GM19239 (cell line): ENCODE results near the gene NDE1.
"Not testable (repeated sequence)": the region's sequence is repeated elsewhere in the genome, so short reads cannot be mapped to it uniquely, and the experiment has no call there.

Experiments used
- DNase-seq: peaks from one replicate; pipeline ENCODE4 v3.0.0; 2011; ENCODE audit warnings: low spot score; ENCODE audit not compliant: insufficient read length
- FAIRE-seq: peaks from 2 replicates; lab custom pipeline; 2011; peaks lifted over from hg19 to GRCh38; lab: Jason Lieb, UNC

NDE1 gene

DNA sequence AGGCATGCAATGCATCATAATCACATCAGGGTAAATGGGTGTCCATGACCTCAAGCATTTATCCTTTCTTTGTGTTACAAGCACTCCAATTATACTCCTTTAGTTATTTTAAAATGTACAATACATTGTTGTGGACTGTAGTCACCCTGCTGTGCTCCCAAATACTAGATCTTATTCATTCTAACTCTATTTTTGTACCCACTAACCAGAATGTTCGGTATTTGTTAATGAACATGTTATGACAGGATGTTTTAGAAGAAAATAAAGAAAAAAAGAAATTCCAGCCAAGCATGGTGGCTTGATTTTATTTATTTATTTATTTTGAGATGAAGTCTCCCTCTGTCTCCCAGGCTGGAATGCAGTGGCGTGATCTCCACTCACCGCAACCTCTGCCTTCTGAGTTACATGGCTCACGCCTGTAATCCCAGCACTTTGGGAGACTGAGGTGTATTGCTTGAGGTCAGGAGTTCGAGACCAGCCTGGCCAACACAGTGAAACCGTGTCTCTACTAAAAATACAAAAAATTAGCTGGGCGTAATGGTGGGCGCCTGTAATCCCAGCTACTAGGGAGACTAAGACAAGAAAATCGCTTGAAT is 1.8 kb upstream of the NDE1 start:
- DNase-seq = no peak
- no peak for FAIRE-seq

DNA sequence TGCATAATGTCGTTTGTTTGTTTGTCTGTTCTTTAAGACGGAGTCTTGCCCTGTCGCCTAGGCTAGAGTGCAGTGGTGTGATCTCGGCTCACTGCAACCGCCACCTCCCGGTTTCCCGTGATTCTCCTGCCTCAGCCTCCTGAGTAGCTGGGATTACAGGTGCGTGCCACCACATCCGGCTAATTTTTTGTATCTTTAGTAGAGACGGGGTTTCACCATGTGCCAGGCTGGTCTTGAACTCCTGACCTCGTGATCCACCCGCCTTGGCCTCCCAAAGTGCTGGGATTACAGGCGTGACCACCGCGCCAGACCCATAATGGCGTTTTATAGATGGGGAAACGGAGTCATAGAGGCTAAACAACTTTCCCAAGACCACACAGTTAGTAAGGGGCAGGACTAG is 734 bp upstream of the NDE1 start:
- FAIRE-seq, DNase-seq: not testable (repeated sequence)

DNA sequence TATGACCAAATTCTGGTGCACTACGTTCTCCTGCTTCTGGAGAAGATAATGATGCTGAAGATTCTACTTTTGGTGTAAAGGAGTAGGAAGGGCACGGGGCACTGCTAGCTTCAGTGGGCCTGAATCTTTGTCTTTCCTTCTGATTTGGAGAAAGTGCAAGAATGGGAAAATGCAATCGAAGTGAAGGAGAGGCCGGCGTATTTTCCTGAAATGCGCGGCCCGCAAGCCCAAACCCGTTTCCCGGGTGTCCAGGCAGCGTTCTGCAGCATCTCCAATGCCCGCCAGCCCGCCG is 372 bp upstream of the NDE1 start:
- FAIRE-seq (no peak), DNase-seq (no peak)

DNA sequence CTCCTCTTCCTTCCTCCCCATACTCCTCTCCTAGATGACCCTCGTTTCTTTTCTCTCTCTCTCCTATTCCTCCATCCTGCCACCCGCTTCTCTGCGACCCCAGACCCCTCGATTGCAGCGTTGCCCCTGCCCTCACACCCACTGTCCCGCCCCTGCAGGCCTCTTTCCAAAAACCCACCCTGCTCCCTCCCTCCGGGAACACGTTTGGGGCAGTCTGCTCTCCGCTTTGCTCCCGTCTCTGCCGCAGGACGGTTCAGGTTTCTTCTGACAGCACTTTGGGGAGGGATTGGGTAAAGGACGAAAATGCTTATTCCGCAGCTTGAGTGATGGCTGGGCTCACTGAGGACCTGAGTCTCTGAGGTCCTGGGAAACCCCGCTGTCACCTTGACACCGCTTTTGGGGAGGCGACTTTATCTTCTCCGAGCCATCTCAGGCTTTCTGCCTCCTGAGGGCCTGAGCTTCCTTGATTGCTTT is 690 bp downstream of the NDE1 start:
- DNase-seq (no peak), FAIRE-seq (no peak)

DNA sequence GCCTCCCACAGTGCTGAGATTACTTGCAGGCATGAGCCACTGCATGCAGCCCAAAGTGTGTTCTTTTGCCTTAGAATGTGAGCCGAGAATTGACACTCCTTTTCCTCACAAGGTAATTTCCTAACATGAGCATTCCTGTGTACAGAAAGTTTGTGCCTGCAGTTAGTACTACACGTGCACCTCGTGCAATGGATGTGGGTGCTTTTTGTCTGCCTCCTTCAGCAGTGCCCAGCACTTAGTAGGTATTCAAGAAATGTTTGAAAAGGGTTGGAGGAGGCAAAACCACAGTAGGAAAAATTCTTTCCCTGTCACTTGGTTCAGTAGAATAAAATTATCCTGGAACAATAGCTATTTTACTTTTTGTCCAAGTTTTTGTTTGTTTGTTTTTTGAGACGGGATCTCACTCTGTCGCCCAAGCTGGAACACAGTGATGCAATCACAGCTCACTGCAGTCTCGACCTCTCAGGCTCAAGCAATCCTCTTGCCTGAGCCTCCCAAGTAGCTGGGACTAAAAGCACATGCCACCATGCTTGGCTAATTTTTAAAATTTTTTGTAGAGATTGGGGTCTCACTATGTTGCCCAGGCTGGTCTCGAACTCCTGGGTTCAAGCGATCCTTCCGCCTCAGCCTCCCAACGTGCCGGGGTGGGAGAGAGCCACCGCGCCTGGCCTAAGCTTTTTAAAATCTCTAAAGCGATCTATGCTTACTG is 2.4 kb downstream of the NDE1 start:
- FAIRE-seq (no peak), DNase-seq (no peak)

DNA sequence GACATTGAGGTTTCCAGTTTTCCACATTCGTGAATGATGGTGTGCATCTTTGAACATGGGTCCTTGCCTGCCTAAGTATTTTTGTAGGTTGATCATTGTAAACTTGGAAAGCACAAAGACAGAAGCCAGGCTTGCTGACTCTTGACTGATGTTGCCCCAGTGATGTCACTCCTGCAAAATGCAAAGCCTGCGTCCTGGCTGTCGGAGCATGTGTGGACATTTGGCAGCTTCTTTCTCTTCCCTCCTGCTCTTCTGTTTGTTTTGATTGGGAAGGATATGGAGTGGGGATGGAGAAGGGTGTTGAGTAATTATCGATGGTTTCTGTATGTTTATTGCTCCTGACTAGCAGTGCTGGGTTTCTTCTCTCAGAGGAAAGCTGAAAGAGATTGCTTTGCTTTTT is 3.2 kb downstream of the NDE1 start:
- FAIRE-seq = no peak
- DNase-seq = no peak

DNA sequence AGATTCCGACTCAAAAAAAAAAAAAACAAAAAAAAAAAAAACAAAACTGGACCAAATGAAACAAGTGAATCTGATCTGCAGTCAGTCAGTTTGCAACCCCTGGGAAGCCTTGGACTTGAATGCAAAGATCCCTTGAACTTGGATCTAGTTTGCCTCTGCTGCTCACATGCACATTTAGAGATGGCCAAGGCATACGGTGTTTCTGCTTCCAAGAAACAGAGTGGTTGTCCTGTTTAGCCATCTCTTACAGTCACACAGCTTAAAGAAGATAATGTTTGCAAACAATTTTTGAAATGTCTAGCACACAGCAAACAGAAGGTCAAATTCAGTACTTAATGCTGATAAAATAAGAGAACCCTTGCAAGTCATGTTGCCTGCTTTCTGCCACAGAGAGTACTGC is 4.5 kb downstream of the NDE1 start:
- no peak for FAIRE-seq
- no peak for DNase-seq

DNA sequence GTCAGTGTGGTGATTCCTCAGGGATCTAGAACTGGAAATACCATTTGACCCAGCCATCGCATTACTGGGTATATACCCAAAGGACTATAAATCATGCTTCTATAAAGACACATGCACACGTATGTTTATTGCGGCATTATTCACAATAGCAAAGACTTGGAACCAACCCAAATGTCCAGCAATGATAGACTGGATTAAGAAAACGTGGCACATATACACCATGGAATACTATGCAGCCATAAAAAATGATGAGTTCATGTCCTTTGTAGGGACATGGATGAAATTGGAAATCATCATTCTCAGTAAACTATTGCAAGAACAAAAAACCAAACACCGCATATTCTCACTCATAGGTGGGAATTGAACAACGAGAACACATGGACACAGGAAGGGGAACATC is 5.5 kb downstream of the NDE1 start:
- FAIRE-seq, DNase-seq: not testable (repeated sequence)

DNA sequence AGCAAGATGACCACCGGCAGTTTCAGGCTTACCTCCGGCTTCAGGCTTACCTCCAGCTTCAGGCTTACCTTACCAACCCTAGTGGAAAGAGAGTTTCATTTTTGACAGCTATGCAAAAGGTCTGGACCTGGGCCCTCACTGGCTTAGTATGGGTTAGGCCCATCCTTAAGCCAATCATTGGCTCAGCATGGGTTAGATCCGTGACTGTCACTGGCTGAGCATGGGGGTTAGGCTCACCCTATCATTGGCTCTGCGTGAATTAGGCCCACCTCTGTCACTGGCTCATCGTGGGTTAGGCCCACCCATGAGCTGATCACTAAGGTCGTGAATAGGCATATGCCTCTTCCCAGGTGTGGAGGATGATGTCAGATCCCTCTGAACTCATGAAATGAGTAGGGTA is 8.1 kb downstream of the NDE1 start:
- DNase-seq = no peak
- no peak for FAIRE-seq

DNA sequence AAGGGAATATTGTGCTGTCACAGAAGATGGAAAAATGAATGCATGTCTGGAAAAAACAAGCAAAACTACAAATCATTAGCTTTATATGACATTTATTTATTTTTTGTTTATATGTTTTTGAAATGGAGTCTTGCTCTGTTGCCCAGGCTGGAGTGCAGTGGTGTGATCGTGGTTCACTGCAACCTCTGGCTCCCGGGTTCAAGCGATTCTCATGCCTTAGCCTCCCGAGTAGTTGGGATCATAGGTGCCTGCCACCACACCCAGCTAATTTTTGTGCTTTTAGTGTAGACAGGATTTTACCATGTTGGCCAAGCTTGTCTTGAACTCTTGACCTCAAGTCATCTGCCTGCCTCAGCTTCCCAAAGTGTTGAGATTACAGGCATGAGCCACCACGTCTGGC is 8.5 kb downstream of the NDE1 start:
- no peak for DNase-seq
- no peak for FAIRE-seq

DNA sequence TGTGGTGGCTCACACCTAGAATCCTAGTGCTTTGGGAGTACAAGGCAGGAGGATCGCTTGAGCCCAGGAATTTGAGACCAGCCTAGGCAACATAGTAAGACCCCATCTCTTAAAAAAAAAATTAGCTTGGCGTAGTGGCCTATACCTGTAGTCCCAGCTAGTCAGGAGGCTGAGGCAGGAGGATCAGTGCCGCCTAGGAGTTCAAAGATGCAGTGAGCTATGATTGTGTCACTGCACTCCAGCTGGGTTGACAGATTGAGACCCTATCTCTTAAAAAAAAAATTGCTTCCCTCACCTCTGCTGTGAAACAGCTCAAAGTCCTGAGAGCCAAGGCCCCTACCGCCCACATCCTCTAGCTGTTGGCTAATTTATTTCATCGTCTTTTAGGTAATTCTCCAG is 10.2 kb downstream of the NDE1 start:
- FAIRE-seq = no peak

DNA sequence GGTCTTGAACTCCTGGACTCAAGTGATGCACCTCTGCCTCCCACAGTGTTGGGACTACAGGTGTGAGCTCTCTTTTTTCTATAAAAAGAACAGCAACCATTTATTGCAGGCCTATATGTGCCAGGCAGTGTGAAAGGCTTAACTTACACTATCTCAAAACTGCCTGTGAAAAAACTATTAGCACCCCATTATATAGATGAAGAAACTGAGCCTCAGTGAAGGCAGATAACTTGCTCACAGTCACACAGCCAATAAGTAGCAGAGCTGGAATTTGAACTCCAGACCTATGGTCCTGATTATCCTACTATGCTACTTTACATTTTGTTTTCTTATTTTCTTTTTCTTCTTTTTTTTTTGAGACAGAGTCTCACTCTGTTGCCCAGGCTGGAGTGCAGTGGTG is 15.1 kb downstream of the NDE1 start:
- DNase-seq (no peak), FAIRE-seq (no peak)

More for the DNA sequence above, 10.2 kb downstream of the NDE1 start:
- no peak for DNase-seq

DNA sequence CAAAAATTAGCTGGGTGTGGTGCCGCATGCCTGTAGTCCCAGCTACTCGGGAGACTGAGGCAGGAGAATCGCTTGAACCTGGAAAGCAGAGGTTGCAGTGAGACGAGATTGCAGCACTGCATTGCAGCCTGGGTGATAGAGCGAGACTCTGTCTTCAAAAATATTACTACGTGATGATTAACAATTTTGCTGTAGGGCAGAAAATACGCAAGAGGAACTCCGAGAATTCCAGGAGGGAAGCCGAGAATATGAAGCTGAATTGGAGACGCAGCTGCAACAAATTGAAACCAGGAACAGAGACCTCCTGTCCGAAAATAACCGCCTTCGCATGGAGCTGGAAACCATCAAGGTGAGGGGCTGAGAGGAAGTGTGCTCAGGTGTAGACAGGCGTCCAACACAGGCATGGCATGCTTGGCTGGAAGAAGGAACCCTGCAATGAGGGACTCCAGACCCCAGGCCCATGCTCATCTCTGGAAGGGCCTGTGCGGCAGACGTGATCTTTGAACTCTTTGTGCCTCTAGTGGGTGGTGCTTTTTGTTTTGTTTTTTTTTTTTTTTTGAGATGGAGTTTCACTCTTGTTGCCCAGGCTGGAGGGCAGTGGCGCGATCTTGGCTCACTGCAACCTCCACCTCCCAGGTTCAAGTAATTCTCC is 17.2 kb downstream of the NDE1 start:
- FAIRE-seq (no peak), DNase-seq (no peak)

DNA sequence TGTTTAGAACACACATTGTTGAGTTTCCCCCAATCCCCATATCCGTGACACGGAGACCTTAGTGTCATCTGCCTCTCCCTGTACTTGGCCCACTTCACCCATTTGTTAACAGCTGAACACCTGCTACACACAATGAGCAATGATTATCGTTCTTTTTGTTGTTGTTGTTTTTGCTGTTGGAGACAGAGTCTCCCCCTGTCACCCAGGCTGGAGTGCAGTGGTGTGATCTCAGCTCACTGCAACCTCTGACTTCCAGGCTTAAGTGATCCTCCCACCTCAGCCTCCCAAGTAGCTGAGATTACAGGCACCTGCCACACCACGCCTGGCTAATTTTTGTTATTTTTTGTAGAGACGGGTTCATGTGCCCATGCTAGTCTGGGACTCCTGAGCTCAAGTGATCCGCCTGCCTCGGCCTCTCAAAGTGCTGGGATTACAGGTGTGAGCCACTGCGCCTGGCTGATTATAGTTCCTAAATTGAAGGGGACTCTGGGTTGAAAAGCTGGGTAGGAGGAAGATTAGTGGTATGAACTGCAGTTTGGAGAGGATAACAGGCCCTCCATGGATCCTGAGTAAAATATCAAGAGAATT is 21.6 kb downstream of the NDE1 start:
- FAIRE-seq = no peak
- DNase-seq = no peak

DNA sequence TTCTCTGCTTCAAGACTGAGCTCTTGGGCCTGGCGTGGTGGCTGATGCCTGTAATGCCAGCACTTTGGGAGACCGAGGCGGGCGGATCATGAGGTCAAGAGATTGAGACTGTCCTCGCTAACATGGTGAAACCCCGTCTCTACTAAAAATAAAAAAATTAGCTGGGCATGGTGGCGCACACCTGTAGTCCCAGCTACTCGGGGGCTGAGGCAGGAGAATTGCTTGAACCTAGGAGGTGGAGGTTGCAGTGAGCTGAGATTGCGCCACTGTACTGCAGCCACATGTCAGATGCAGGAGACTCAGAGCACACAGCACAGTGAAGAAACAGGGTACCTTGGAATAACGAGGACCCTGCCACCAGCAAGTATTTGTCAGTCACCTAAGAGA is 22.1 kb downstream of the NDE1 start:
- DNase-seq, FAIRE-seq: not testable (repeated sequence)

DNA sequence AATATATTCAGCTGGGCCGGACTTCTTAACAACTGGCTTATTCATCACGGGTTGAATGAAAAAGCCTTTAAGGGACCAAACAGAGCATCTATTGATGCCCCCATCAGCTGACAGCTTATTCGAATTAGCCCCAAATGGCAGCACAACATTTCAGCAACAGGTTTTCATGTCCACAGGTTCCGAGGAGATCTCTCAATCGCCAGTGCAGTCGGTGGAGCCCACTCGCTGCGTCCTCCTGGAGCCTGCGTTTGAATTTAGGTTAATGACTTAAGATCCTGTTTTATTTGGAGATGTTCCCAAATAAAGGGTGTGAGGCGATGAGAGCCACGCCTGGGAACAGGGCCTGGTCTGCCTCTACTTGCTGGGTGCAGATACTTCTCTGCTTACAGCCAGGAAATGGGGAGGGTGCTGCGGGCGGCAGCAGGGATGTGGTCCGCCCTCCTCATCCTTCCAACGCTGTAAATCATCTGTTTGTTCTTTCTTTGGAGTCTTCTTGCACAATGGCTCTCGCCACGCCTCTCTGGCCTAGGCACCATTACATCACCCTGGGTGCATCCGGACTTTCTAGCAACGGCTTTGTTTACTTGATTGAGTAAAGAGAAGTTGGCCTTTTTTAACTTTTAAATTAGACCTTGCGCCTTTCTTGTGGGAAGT is 22.6 kb downstream of the NDE1 start:
- FAIRE-seq (no peak), DNase-seq (no peak)

DNA sequence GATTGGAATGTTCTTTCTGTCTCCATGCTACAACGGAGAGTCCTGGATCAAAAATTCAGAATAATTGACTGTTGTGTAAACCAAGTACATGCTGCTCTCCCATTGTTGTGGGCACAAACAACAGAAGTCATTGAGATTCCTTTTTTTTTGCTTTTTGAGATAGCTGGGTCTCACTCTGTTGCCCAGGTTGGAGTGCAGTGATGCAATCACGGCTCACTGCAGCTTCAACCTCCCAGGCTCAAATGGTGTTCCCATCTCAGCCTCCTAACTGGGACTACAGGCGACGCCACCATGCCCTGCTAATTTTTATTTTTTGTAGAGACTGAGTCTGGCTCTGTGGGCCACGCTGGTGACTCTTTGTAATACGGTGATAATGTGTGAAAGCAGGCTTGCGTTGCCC is 24.5 kb downstream of the NDE1 start:
- FAIRE-seq (no peak), DNase-seq (no peak)

DNA sequence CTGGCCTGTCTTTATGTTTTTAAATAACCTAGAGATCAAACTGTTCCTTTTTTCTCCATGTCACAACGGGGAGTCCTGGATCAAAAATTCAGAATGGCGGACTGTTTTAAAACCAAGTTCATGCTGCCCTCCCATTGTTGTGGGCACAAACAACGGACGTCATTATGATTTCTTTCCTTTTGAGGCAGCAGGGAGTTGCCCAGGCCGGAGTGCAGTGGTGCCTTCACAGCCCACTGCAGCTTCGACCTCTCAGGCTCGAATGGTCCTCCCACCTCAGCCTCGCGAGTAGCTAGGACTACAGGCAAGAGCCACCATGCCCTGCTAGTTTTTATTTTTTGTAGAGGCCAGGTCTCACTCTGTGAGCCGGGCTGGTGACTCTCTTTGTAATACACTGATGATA is 26.5 kb downstream of the NDE1 start:
- DNase-seq = no peak
- FAIRE-seq = no peak

DNA sequence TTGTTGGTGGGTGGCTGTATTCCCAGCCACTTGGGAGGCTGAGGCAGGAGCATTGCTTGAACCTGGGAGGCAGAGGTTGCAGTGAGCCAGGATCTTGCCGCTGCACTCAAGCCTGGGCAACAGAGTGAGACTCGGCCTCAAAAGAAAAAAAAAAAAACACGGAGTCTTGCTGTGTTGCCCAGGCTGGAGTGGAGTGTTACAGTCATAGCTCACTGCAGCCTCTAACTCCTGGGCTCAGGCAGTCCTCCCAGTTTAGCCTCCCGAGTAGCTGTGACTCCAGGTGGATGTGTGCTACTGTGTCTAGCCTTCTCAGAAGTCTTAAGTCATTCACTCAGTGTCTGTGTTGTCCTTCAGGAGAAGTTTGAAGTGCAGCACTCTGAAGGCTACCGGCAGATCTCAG is 27.4 kb downstream of the NDE1 start:
- no peak for FAIRE-seq
- DNase-seq = no peak

DNA sequence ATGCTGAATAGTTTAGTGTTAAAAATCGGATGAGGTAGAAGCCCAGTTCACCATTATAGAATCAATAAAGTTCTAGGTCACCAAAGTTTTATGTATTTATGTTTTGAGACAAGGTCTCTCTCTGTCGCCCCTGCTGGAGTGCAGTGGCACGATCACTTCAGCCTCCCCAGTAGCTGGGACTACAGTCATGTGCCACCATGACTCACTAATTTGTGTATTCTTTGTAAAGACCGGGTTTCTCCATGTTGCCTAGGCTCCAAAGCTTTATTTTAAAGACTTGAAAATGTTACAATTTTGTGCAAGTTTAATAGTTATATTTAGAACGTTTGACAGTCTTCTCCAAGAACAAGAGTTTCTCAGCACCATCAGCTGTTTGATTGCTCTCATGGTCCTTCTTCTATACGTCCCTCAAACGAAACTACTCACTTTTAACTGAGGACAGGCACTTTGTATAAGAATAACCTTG is 32.1 kb downstream of the NDE1 start:
- DNase-seq = no peak

DNA sequence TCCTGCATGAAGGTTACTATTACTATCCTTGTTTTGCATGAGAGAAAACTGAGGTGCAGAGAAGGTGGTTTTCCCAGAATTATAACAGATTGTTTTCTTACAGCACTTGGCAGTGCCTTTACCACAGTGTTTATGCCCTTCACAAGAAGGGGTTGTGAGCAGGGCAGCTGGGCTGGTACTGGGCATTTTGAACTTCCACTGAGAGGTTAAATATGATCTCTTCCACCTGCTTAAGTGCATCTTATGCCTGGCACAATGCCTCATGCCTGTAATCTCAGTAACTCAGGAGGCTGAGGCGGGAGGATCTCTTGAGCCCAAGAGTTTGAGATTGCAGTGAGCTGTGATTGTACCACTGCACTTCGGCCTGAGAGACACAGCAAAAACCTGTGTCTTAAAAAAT is 36.2 kb downstream of the NDE1 start:
- DNase-seq (no peak), FAIRE-seq (no peak)

More for the DNA sequence above, 32.1 kb downstream of the NDE1 start:
- no peak for FAIRE-seq
